ENCODE measurements around the gene ARRB1. TPM values are rescaled to one million over a fixed set of nuclear protein-coding genes. Genes with fewer than 3 reads are reported as not detected.
A peak's percentile ranks its signal among the peaks of the same experiment; 100 is the strongest.

The ARRB1 gene
- total and polyA plus RNA-seq, 2 of the 13 experiments (the other 11 are each of a cell fraction or from before 2014, with no cell fraction given), result 22.5 to 35.7 TPM

DNA sequence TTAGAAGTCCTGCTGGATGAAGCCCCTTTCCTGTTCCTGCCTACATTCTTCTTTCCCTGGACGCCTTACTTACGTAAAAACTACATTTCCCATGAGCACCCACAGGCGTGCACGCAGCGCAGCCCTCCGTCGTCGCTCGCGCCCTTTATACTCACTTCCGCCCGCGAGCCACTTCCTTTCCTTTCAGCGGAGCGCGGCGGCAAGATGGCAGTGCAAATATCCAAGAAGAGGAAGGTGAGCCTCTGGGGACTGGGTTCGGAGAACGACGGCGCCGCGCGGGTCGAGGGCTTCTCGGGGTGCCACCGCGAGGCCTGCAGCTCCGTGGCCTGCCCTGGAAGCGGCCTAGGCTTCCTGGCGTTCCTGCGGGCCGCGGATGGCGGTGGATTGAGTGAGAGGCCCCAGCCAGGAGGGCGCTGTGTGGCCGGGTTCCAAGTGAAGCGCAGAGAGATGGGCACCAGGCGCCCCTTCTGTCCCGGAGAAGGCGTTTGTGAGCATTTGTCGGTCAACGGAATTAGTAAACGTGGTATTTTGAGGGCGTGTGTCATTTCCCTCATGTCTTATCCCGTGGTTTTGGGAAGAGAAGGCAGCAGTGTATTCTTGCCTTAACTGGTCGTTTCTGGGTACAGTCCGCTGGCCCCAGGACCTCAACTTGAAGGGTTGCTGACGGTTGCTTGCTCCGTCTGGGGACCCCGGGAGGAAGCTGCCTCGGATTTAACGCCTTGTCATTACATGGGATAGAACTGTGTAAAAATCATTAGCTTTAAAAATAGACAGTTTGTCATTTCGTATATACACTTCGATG, 48.1 kb upstream of the ARRB1 start, which contains the start of gene RPS3 (continued):
- TF ChIP-seq, protein P1, sequence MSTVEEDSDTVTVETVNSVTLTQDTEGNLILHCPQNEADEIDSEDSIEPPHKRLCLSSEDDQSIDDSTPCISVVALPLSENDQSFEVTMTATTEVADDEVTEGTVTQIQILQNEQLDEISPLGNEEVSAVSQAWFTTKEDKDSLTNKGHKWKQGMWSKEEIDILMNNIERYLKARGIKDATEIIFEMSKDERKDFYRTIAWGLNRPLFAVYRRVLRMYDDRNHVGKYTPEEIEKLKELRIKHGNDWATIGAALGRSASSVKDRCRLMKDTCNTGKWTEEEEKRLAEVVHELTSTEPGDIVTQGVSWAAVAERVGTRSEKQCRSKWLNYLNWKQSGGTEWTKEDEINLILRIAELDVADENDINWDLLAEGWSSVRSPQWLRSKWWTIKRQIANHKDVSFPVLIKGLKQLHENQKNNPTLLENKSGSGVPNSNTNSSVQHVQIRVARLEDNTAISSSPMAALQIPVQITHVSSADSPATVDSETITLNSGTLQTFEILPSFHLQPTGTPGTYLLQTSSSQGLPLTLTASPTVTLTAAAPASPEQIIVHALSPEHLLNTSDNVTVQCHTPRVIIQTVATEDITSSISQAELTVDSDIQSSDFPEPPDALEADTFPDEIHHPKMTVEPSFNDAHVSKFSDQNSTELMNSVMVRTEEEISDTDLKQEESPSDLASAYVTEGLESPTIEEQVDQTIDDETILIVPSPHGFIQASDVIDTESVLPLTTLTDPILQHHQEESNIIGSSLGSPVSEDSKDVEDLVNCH (CRISPR knock-in tag; IDR thresholded peaks at IDR 0.05), result 0 out of 2 replicates have a peak, but pooled peaks have one; percentile 36
- TF ChIP-seq HMG20A (CRISPR knock-in tag; IDR thresholded peaks at IDR 0.05; ENCODE audit: borderline replicate concordance), result no peak
- TF ChIP-seq, protein P2, sequence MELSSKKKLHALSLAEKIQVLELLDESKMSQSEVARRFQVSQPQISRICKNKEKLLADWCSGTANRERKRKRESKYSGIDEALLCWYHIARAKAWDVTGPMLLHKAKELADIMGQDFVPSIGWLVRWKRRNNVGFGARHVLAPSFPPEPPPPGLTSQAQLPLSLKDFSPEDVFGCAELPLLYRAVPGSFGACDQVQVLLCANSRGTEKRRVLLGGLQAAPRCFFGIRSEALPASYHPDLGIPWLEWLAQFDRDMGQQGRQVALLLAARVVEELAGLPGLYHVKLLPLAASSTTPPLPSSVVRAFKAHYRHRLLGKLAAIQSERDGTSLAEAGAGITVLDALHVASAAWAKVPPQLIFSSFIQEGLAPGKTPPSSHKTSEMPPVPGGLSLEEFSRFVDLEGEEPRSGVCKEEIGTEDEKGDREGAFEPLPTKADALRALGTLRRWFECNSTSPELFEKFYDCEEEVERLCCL (CRISPR knock-in tag; IDR thresholded peaks at IDR 0.05; ENCODE audit: borderline replicate concordance), result peak; percentile 56; the same call in 1 of the 2 replicates
- no peak for TF ChIP-seq ATM (IDR thresholded peaks at IDR 0.05; ENCODE audit: borderline replicate concordance)
- TF ChIP-seq AGO2 (optimal IDR thresholded peaks at IDR 0.05; ENCODE audit: low read depth, low read length), result peak; percentile 97
- peak; percentile 69 for TF ChIP-seq SUZ12 (IDR thresholded peaks at IDR 0.05; ENCODE audit: low read depth, low read length)
- TF ChIP-seq ZNF496 (CRISPR knock-in tag; IDR thresholded peaks at IDR 0.05; ENCODE audit: insufficient replicate concordance), result no peak
- no peak for TF ChIP-seq ZNF75D (CRISPR knock-in tag; IDR thresholded peaks at IDR 0.05; ENCODE audit: borderline replicate concordance)
- no peak for TF ChIP-seq ZNF207 (IDR thresholded peaks at IDR 0.05; ENCODE audit: borderline replicate concordance)
- no peak for TF ChIP-seq MAZ (IDR thresholded peaks at IDR 0.05; ENCODE audit: borderline replicate concordance, low read depth, low read length)
- TF ChIP-seq MAZ (CRISPR knock-in tag; IDR thresholded peaks at IDR 0.05; ENCODE audit: low read depth), result peak; percentile 81
- no peak for TF ChIP-seq ADNP (CRISPR knock-in tag; IDR thresholded peaks at IDR 0.05)
- TF ChIP-seq ZNF550 (CRISPR knock-in tag; IDR thresholded peaks at IDR 0.05; ENCODE audit: borderline replicate concordance), result peak; percentile 86; the same call in 1 of the 2 replicates
- peak; percentile 62 for TF ChIP-seq HDAC2 (CRISPR knock-in tag; IDR thresholded peaks at IDR 0.05)
- peak; percentile 92; the same call in 1 of the 2 replicates for TF ChIP-seq SP140L (CRISPR knock-in tag; IDR thresholded peaks at IDR 0.05; ENCODE audit: borderline replicate concordance)
- TF ChIP-seq, protein P3, sequence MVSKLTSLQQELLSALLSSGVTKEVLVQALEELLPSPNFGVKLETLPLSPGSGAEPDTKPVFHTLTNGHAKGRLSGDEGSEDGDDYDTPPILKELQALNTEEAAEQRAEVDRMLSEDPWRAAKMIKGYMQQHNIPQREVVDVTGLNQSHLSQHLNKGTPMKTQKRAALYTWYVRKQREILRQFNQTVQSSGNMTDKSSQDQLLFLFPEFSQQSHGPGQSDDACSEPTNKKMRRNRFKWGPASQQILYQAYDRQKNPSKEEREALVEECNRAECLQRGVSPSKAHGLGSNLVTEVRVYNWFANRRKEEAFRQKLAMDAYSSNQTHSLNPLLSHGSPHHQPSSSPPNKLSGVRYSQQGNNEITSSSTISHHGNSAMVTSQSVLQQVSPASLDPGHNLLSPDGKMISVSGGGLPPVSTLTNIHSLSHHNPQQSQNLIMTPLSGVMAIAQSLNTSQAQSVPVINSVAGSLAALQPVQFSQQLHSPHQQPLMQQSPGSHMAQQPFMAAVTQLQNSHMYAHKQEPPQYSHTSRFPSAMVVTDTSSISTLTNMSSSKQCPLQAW (CRISPR knock-in tag; IDR thresholded peaks at IDR 0.05), result peak; percentile 92
- no peak for TF ChIP-seq MAFF (IDR thresholded peaks at IDR 0.05; ENCODE audit: low read depth, low read length)
- peak; percentile 72; the same call in 1 of the 2 replicates for TF ChIP-seq ZNF556 (CRISPR knock-in tag; IDR thresholded peaks at IDR 0.05; ENCODE audit: borderline replicate concordance)
- TF ChIP-seq SNRNP70 (IDR thresholded peaks at IDR 0.05; ENCODE audit: low read depth, low read length), result no peak
- no peak for TF ChIP-seq ZNF260 (CRISPR knock-in tag; IDR thresholded peaks at IDR 0.05; ENCODE audit: borderline replicate concordance, low read depth)
- TF ChIP-seq MIER3 (CRISPR knock-in tag; IDR thresholded peaks at IDR 0.05; ENCODE audit: borderline replicate concordance), result peak; percentile 88; the same call in 1 of the 2 replicates
- peak; percentile 93; the same call in 1 of the 2 replicates for TF ChIP-seq NFATC3 (CRISPR knock-in tag; IDR thresholded peaks at IDR 0.05)
- 0 out of 2 replicates have a peak, but pooled peaks have one; percentile 75 for TF ChIP-seq ZNF431 (CRISPR knock-in tag; IDR thresholded peaks at IDR 0.05; ENCODE audit: borderline replicate concordance, low read depth)
- TF ChIP-seq ETV6 (CRISPR knock-in tag; conservative IDR thresholded peaks at IDR 0.05), result peak; percentile 87; the same call in 1 of the 2 replicates
- peak; percentile 94; the same call in 1 of the 2 replicates for TF ChIP-seq ZNF225 (CRISPR knock-in tag; IDR thresholded peaks at IDR 0.05)
